Right atrium auricular region (tissue), 2 donors: Measurements from ENCODE around the gene SHLD1. TPM values are rescaled to one million over a fixed set of nuclear protein-coding genes. Genes with fewer than 3 reads are reported as not detected.

Experiments
- DNase-seq: peaks from one replicate; pipeline ENCODE4 v3.0.0-alpha.2; 2019; ENCODE audit warnings: low spot score
- H3K27ac ChIP-seq, 2 donors: fragments of 200-600 bp; sonication (generic); 1 replicate in 1 of 2; 2 replicates in 1 of 2; pipeline ENCODE4 v1.5.1; 2016 to 2019
- H3K27me3 ChIP-seq, 2 donors: fragments of 200-600 bp; sonication (generic); one replicate each; pipeline versions ENCODE4 v1.5.1 to v1.6.0; 2017 to 2019
- H3K36me3 ChIP-seq: fragments of 200-600 bp; sonication (generic); one replicate; pipeline ENCODE4 v1.5.1; 2016
- H3K4me1 ChIP-seq, 2 donors: fragments of 200-600 bp; sonication (generic); one replicate each; pipeline versions ENCODE4 v1.5.1 to v1.6.0; 2017 to 2019
- H3K4me3 ChIP-seq, 2 donors: fragments of 200-600 bp; sonication (generic); 1 replicate in 1 of 2; 2 replicates in 1 of 2; pipeline ENCODE4 v1.5.1; 2017 to 2019; ENCODE audit warnings: mild to moderate bottlenecking in 1 of 2, moderate library complexity in 1 of 2
- H3K9me3 ChIP-seq, 2 donors: fragments of 200-600 bp; sonication (generic); one replicate each; pipeline ENCODE4 v1.5.1; 2019
- total RNA-seq, 2 donors: library from RNA; depleted of rRNA; stranded (reverse); fragments of >200 nt; gene quantifications; one replicate each; pipeline ENCODE4 v1.1.0, GENCODE V29; 2016
- TF ChIP-seq, protein P1 (sequence below), 2 donors: fragments of 200-600 bp; sonication (generic); IDR thresholded peaks; one replicate each; pipeline ENCODE4 v1.5.1; 2019; ENCODE audit warnings: antibody characterized with exemption in 2 of 2

Gene SHLD1
- total RNA-seq, 2 donors from 2014 or later = 4.7 to 9.6 TPM

GRCh38 chr20:5888041-5888440 lies 137.8 kb downstream of the SHLD1 start:
- DNase-seq = no peak
- no peaks in the 10 kb centered on the region for H3K27me3 ChIP-seq
- no peaks in the 10 kb centered on the region for H3K36me3 ChIP-seq
- peak overlapping the region; percentile 87 to 97 for H3K27ac ChIP-seq
- peaks cover 0 to 11% of the 10 kb centered on the region in 2 donors for H3K4me1 ChIP-seq
- TF ChIP-seq, protein P1, sequence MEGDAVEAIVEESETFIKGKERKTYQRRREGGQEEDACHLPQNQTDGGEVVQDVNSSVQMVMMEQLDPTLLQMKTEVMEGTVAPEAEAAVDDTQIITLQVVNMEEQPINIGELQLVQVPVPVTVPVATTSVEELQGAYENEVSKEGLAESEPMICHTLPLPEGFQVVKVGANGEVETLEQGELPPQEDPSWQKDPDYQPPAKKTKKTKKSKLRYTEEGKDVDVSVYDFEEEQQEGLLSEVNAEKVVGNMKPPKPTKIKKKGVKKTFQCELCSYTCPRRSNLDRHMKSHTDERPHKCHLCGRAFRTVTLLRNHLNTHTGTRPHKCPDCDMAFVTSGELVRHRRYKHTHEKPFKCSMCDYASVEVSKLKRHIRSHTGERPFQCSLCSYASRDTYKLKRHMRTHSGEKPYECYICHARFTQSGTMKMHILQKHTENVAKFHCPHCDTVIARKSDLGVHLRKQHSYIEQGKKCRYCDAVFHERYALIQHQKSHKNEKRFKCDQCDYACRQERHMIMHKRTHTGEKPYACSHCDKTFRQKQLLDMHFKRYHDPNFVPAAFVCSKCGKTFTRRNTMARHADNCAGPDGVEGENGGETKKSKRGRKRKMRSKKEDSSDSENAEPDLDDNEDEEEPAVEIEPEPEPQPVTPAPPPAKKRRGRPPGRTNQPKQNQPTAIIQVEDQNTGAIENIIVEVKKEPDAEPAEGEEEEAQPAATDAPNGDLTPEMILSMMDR (IDR thresholded peaks at IDR 0.05) = no peak
- H3K9me3 ChIP-seq = no peaks in the 10 kb centered on the region
- no peak overlapping the region for H3K4me3 ChIP-seq

DNA sequence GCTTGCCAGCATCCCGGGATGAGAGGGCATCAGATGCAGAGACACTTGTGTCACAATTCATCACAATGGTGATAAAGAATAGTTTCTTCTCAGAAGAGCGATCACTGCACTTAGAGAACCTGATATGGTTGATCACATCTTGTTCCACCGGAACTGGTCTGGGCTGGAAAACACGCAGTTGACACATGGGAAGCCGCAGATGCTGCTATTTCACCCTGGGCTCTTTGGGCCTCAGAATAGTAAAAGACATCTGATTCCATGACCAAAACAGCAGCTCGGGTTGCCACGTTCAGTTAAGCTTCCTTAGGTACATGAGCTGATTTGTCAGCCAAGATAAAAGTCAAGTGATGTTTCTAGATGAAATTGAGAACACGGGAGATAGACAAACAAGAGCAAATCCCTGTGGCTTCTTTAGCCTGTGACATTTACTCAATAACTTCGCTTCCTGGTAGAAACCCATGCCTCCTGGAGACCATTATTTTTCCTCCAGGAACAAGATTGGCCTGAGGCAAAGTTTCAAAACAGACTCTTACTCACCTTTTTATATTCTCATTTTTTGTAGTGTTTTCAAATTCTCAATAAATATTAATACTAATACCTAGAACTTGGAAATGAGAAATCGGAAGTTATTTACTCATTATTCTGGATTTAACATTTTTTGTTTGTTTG lies 140.7 kb downstream of the SHLD1 start:
- Histone ChIP-seq H3K27me3 (no peaks in the 10 kb centered on the region), H3K27ac (peak overlapping the region; percentile 87 to 97), H3K4me1 (peaks cover 0 to 11% of the 10 kb centered on the region in 2 donors), H3K4me3 (no peak overlapping the region), H3K36me3 (no peaks in the 10 kb centered on the region), H3K9me3 (no peaks in the 10 kb centered on the region)
- no peak for DNase-seq
- TF ChIP-seq, protein P1 (IDR thresholded peaks at IDR 0.05) = no peak

DNA sequence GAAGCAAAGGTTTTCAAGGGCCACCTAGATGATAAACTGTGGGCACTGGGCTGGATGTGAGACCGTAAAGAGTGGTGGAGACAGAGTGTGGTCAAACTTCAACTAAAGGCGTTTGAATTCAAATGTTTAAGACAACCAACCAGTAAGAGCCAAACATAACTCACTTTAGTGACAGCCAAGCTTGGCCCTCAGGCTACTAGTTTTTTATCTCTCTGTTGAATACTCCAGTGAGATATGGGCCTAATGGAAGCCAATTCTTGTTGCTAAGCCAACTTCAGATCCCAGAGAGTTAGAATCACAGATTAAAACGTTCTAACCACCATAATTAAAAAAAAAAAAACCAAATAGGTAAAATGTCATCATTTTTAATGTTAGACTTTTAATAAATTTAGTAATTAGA lies 142.9 kb downstream of the SHLD1 start:
- H3K4me3 ChIP-seq = no peak overlapping the region
- H3K27ac ChIP-seq = peak overlapping the region; percentile 87 to 97
- H3K4me1 ChIP-seq = no peaks in the 10 kb centered on the region
- H3K27me3 ChIP-seq = no peaks in the 10 kb centered on the region
- no peaks in the 10 kb centered on the region for H3K36me3 ChIP-seq
- DNase-seq = no peak
- TF ChIP-seq, protein P1 (IDR thresholded peaks at IDR 0.05) = no peak
- H3K9me3 ChIP-seq = no peaks in the 10 kb centered on the region

DNA sequence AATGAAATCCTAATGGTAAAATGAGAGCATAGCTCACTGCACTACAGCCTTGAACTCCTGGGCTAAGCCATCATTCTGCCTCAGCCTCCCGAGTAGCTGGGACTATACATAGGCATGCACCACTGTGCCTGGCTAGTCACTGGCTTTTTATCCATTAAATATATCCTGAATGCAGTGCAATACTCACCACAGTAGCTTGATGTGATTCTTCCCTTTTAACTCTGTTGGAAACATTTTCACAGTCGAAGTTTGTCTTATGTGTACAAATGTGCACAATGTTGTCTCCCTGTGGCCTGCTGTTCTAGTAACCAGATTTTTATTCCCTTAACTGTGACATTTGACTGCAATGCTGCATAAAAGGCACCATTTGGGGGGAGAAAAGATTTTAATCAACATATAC lies 143.4 kb downstream of the SHLD1 start:
- TF ChIP-seq, protein P1 (IDR thresholded peaks at IDR 0.05) = no peak
- no peaks in the 10 kb centered on the region for H3K36me3 ChIP-seq
- no peak for DNase-seq
- peak overlapping the region in 1 of 2 donors; percentile 97 for H3K27ac ChIP-seq
- H3K4me3 ChIP-seq = no peak overlapping the region
- no peaks in the 10 kb centered on the region for H3K9me3 ChIP-seq
- H3K27me3 ChIP-seq = no peaks in the 10 kb centered on the region
- no peaks in the 10 kb centered on the region for H3K4me1 ChIP-seq

DNA sequence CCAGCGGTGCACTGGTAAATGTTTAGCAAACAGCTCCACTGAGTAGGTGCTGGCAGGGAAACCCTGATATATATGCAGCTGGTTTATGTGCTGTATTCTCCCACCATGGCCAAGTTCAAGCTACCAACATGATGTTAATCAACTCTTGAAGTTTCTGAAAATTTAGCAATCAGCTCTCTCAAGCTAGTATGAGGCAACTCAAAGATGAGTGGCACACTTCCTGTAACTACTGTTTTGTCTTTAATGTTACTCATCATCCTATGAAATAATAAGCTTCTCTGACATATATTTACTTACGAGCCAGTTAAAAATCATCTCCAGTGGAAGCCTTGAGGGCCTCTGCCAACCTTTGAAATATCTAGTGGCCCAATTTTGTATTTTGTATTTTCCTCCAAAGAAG lies 145.4 kb downstream of the SHLD1 start:
- Histone ChIP-seq H3K27me3 (no peaks in the 10 kb centered on the region), H3K27ac (no peak overlapping the region), H3K4me1 (no peaks in the 10 kb centered on the region), H3K9me3 (no peaks in the 10 kb centered on the region), H3K36me3 (no peaks in the 10 kb centered on the region), H3K4me3 (no peak overlapping the region)
- TF ChIP-seq, protein P1 (IDR thresholded peaks at IDR 0.05) = no peak
- DNase-seq = no peak

DNA sequence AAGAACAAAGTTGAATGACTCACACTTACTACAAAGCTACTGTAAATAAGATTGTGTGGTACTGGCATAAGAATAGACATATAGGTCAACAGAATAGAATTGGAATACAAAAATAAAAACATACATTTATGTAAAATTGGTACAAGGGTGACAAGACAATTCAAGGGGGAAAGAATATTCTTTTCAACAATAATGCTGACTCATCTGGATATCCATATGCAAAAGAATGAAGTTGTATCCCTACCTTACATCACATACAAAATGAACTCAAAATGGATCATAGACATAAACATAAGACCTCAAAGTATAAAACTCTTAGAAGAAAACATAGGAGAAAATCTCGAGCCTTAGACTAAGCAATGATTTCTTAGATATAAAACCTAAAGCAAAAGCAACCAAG lies 149.2 kb downstream of the SHLD1 start:
- TF ChIP-seq, protein P1 (IDR thresholded peaks at IDR 0.05) = no peak
- H3K27ac ChIP-seq = no peak overlapping the region
- H3K27me3 ChIP-seq = no peaks in the 10 kb centered on the region
- H3K9me3 ChIP-seq = no peaks in the 10 kb centered on the region
- no peak for DNase-seq
- H3K4me1 ChIP-seq = no peaks in the 10 kb centered on the region
- H3K36me3 ChIP-seq = no peaks in the 10 kb centered on the region
- no peak overlapping the region for H3K4me3 ChIP-seq
